ENCODE measurements around the gene MFNG.

Gene MFNG

DNA sequence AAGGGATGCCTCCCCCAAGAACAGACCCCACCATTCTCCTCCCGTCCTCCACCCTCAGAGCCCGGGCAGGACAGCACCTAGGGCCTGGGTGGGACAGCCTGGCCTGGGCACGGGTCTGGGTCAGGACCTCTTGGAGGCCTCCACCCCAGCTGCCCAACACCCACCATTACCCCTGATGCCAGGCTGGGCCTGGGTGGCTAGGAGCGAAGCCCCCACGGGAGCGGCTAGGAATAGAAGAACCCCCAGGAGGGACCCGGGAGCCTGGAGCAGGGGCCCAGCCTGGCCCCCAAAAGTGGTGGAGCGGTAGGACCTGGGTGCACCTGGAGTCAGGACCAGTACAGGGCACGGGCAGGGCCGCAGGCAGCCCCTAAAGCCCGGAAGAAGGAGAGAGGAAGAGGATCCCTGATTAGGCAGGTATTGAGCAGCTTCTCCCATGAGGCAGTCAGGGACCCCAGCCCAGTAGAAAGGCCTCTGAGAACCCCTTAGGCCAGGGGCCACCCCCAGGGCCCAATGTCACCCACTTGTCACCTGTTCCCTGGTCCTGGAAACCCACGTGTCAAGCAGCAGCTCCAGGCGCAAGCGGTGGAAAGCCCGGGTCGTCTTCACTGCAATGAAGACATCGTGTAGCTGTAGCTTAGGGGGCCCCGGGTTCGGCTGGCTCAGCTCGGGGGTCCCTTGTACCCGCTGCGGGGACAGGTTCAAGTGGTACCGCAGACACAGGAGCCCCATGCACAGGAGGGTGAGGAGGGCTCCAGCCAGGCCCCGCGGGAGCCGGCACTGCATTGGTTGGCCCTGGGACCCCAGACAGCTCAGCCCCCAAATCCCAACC lies 575 bp downstream of the MFNG start:
- peak overlapping the region; percentile 61; the same call in 1 of the 2 replicates for H2AFZ ChIP-seq (ENCODE audit: low read depth)
- no peak overlapping the region for H3K4me3 ChIP-seq (IDR thresholded peaks at IDR 0.05; ENCODE audit: insufficient read depth, low read depth, low read length)
- TF ChIP-seq, protein P1, sequence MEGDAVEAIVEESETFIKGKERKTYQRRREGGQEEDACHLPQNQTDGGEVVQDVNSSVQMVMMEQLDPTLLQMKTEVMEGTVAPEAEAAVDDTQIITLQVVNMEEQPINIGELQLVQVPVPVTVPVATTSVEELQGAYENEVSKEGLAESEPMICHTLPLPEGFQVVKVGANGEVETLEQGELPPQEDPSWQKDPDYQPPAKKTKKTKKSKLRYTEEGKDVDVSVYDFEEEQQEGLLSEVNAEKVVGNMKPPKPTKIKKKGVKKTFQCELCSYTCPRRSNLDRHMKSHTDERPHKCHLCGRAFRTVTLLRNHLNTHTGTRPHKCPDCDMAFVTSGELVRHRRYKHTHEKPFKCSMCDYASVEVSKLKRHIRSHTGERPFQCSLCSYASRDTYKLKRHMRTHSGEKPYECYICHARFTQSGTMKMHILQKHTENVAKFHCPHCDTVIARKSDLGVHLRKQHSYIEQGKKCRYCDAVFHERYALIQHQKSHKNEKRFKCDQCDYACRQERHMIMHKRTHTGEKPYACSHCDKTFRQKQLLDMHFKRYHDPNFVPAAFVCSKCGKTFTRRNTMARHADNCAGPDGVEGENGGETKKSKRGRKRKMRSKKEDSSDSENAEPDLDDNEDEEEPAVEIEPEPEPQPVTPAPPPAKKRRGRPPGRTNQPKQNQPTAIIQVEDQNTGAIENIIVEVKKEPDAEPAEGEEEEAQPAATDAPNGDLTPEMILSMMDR (conservative IDR thresholded peaks at IDR 0.05; ENCODE audit: low read depth, low read length): no peak
- peak overlapping the region; percentile 92 for H3K9ac ChIP-seq
- H3K27me3 ChIP-seq (ENCODE audit: insufficient read depth, low read depth): no peaks in the 10 kb centered on the region
- no peaks in the 10 kb centered on the region for H3K36me3 ChIP-seq (ENCODE audit: insufficient read depth)
- peak overlapping the region; percentile 84 for H3K4me2 ChIP-seq
- peaks cover 56% of the 10 kb centered on the region for H3K79me2 ChIP-seq (ENCODE audit: insufficient read depth, low read depth)
- peaks cover 17% of the 10 kb centered on the region for H3K4me1 ChIP-seq (ENCODE audit: low read depth, poor library complexity, severe bottlenecking)
- peak overlapping the region; percentile 80 for H3K27ac ChIP-seq
- no peaks in the 10 kb centered on the region for H4K20me1 ChIP-seq (ENCODE audit: insufficient read depth)

- Histone ChIP-seq H3K4me1 (ENCODE audit: low read depth, poor library complexity, severe bottlenecking) (peaks cover 17% of the 10 kb centered on the region), H4K20me1 (ENCODE audit: insufficient read depth) (no peaks in the 10 kb centered on the region), H3K27me3 (ENCODE audit: insufficient read depth, low read depth) (no peaks in the 10 kb centered on the region), H3K4me2 (peak overlapping the region; percentile 84), H3K4me3 (IDR thresholded peaks at IDR 0.05; ENCODE audit: insufficient read depth, low read depth, low read length) (no peak overlapping the region), H3K79me2 (ENCODE audit: insufficient read depth, low read depth) (peaks cover 58% of the 10 kb centered on the region), H3K27ac (peak overlapping the region; percentile 80), H3K9ac (peak overlapping the region; percentile 92), H2AFZ (ENCODE audit: low read depth) (peak overlapping the region; percentile 61; the same call in 1 of the 2 replicates), H3K36me3 (ENCODE audit: insufficient read depth) (no peaks in the 10 kb centered on the region)
- TF ChIP-seq, protein P1 (conservative IDR thresholded peaks at IDR 0.05; ENCODE audit: low read depth, low read length): no peak
Observed at GRCh38 chr22:37484480-37485394, 1.4 kb downstream of the MFNG start.

- Histone ChIP-seq H3K4me1 (ENCODE audit: low read depth, poor library complexity, severe bottlenecking) (peaks cover 17% of the 10 kb centered on the region), H3K9ac (no peak overlapping the region), H3K27ac (no peak overlapping the region), H3K36me3 (ENCODE audit: insufficient read depth) (no peaks in the 10 kb centered on the region; the same call in 1 of the 2 replicates), H3K4me3 (IDR thresholded peaks at IDR 0.05; ENCODE audit: insufficient read depth, low read depth, low read length) (no peak overlapping the region), H3K27me3 (ENCODE audit: insufficient read depth, low read depth) (no peaks in the 10 kb centered on the region), H4K20me1 (ENCODE audit: insufficient read depth) (no peaks in the 10 kb centered on the region), H3K79me2 (ENCODE audit: insufficient read depth, low read depth) (peaks cover 58% of the 10 kb centered on the region), H2AFZ (ENCODE audit: low read depth) (no peak overlapping the region), H3K4me2 (peak overlapping the region; percentile 84; the same call in 1 of the 2 replicates)
- TF ChIP-seq, protein P1 (conservative IDR thresholded peaks at IDR 0.05; ENCODE audit: low read depth, low read length): no peak
Observed at GRCh38 chr22:37483050-37483449, 3.1 kb downstream of the MFNG start.

- Histone ChIP-seq H3K4me2 (no peak overlapping the region), H3K4me1 (ENCODE audit: low read depth, poor library complexity, severe bottlenecking) (peaks cover 14% of the 10 kb centered on the region), H3K79me2 (ENCODE audit: insufficient read depth, low read depth) (peaks cover 58% of the 10 kb centered on the region), H3K36me3 (ENCODE audit: insufficient read depth) (no peaks in the 10 kb centered on the region; the same call in 1 of the 2 replicates), H4K20me1 (ENCODE audit: insufficient read depth) (no peaks in the 10 kb centered on the region), H3K9ac (no peak overlapping the region), H3K27ac (no peak overlapping the region), H3K27me3 (ENCODE audit: insufficient read depth, low read depth) (no peaks in the 10 kb centered on the region), H2AFZ (ENCODE audit: low read depth) (no peak overlapping the region), H3K4me3 (IDR thresholded peaks at IDR 0.05; ENCODE audit: insufficient read depth, low read depth, low read length) (no peak overlapping the region)
- TF ChIP-seq, protein P1 (conservative IDR thresholded peaks at IDR 0.05; ENCODE audit: low read depth, low read length): no peak
Observed at GRCh38 chr22:37482244-37482643, 3.9 kb downstream of the MFNG start.
